Activated CD4-positive, CD25-positive, alpha-beta regulatory T cell treated with anti-CD3 and anti-CD28 coated beads, Interleukin-2, amount 50 U/mL, for 16 hours (primary cell): ENCODE measurements around the gene RNU6-7.

Source experiments
- DNase-seq: peaks from one replicate; pipeline ENCODE4 v3.0.0-alpha.2; 2020; ENCODE audit warnings: low read depth, low spot score

RNU6-7 gene

GRCh38 chr14:32201816-32202490, at the start of gene RNU6-7:
Gene RNU6-7, plus strand, starts transcription at chr14:32202045.
- no peak for DNase-seq

DNA sequence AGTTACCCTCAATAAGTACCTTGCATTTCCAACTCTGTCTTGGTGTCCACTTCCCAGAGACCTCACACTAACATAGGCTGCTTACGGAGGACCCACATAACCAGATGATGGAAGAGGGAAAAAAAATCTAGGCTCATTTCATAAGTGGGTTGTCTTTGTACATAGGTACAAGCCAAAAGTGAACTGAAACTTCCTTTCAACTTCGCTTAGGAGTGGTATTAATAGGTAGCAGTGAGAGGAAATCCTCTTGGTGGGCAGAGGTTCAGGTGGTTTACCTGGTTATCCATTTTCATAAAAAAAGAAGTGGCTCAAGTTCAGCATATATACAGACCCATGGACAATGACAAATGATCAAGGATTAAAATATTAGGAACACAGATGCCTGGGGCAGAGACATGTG, 35.8 kb upstream of the RNU6-7 start:
- no peak for DNase-seq

- no peak for DNase-seq
These were observed 34.9 kb upstream of the RNU6-7 start for GRCh38 chr14:32166924-32167323.

DNA sequence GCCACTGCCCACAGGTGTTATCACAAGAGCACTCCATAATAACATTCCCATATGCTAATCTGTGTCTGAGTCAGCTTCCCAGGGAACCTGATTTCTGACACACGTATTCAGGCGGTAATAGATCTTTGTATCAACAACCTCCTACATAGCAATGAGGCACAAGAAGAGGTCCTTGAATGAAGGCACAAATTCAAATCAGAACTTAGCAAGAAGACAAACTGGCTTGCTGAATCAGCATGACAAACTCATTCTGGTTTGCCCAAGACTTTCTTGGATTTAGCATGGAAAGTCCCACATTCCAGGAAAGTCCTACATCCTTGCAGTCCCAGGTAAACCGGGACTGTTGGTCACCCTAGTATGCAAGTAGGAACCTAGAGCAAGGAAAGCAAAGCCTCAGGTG, 33.9 kb upstream of the RNU6-7 start:
- DNase-seq = no peak

DNA sequence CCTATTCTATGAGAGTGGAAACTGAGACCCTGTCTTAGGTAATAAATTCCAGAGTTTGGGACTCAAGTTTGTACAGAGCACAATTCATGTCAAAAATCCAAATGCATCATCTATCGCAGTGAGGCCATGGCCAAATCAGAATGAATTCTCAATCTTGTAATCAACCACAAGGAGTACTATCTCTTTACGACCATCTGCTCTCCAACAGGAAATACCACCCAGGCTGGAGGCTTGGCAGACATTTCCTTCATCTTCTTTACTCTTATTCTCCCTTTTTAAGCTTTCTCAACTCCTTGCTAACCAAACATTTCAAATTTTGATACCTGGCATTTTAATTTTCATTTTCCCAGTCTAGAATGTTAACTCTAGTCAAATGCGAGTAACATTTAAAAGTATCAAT, 32.7 kb upstream of the RNU6-7 start:
- no peak for DNase-seq

DNA sequence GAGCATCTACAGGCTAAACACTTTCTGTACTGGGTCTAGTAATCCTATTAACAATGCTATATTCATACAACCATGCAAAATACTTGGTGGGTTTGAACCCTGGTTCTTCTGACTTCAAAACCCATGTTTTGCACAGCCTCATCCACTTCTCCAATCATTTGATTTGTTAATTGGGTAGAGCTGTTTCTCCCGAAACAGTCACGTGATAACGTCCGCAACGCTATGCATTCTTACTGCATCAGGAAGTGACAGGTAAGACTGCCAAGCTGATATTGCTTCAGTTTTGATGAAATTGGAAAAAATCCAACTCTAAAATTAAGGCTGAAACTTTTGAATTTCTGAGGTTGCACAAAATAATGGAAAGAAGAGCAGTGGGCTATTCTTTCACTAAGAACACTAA, 30.4 kb upstream of the RNU6-7 start:
- DNase-seq = no peak

DNA sequence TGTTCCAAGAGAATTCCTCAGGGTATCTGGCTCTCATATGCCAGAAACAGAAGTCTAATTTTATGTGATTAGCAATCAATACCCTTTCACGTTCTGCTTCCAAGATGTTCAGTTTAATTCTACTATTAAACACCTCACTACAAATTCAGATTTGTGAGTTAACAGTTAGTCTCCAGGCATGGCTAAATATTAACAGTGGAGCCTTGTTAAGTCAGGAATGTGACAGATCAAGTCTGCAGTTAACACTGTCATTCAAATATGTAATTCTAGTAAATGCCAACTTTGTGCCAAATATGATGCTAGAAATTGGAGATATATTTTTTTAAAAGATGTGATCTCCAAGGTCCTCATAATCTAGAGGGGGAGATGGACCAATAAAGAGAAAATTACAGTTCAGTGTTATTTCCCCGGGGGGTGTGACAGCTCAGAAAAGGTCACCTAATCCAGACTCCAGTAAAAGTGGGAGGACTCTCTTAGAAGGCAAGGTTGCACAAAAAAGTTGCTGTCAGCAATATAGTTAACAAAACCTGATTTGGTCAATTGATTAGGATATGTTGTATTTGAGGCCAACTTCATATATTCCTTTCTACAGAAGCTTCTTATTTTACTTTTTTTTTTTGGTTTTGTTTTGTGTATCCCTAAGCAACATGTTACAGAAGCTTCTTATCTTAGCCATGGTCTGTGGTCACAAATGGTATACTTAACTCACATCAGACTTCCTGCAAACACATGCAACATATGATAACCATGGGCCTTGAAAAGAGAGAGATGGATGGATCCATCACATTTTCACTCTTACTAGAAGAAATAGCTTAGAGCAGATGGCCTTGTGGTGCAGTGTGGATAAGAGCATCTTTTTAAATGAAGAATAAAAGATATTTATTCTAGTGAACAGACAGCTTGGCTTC, 18.4 kb upstream of the RNU6-7 start:
- DNase-seq = no peak

GRCh38 chr14:32185097-32185496, 16.7 kb upstream of the RNU6-7 start:
- no peak for DNase-seq

DNA sequence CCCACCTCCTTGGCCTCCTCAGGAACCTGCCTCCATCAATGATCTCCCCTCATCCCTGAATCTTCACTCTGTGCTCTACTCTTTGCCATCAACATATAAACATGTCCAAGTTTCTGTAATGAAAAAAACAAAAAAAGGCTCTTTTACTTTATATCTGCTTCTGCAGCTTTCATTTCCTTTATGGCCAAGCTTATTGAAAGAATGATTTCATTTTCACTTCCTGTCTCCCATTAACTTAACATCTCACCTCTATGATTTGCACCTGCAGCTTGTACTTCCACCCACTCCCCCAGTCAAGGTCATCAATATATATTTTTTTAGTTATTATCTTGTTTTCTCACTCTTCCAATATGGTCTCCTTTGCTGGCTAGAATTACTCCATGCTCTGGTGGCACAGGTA, 15.6 kb upstream of the RNU6-7 start:
- DNase-seq = no peak

DNA sequence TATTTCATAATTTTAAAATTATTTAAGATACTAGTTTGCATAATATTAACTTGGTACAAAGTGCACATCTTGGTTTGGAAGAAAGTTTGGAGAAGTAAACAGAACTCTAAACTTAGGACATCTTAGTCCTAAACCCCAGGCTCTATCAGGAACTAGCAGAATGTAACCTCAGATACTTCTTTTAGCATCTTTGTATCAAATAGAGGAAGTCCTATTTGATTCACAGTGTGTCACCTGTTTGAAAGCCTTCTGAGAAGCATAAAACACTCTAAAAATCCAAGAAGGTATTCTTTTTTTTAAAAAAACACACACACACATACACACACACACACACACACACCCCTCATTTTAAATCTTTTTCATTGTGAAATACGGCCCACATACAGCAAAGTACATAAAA, 12.0 kb upstream of the RNU6-7 start:
- no peak for DNase-seq

- no peak for DNase-seq
These were observed 11.2 kb upstream of the RNU6-7 start for GRCh38 chr14:32190673-32191072.

GRCh38 chr14:32192712-32193373, 9.0 kb upstream of the RNU6-7 start:
- DNase-seq = no peak

- no peak for DNase-seq
These were observed 8.3 kb upstream of the RNU6-7 start for GRCh38 chr14:32193532-32193931.

GRCh38 chr14:32195636-32196035, 6.2 kb upstream of the RNU6-7 start:
- DNase-seq = no peak

- no peak for DNase-seq
These were observed 3.9 kb upstream of the RNU6-7 start for GRCh38 chr14:32197919-32198318.

DNA sequence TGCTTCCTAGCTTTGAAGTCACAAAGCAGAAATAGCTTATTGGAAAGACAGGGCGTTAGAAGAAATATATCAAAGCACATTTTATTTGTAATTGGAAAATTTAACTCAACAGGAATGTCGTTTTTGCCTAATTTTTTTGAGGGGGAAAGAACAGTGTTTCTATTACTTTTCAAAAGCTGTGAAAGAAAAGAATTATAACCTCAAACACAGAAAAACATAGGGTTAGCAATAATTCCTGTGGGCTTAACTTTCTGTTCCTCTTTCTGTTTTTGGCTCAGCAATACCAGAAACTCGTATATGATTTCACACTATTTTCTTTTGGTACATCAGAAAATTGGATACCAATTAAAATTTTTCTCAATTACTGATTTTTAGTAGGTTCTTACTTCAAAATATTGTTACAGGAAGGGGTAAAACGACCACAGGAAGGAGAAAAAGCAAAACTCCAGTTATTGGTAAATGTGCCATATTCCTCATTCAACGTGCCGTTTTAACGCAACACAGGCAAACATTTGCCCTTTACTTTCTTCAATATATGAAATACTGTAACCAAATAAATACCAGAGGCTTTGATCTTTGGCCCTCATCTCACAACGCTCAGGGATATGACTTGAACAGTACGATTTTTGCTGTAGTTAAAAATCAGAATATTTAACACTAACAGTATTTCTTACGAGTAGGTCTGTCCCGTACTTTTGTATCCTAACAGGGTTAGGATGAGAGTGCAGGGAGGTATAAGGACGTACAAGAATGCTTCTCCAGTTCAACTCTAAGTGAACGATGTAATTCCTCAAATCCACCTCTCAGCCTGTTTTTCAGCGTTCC, 1.3 kb upstream of the RNU6-7 start:
- DNase-seq = no peak

DNA sequence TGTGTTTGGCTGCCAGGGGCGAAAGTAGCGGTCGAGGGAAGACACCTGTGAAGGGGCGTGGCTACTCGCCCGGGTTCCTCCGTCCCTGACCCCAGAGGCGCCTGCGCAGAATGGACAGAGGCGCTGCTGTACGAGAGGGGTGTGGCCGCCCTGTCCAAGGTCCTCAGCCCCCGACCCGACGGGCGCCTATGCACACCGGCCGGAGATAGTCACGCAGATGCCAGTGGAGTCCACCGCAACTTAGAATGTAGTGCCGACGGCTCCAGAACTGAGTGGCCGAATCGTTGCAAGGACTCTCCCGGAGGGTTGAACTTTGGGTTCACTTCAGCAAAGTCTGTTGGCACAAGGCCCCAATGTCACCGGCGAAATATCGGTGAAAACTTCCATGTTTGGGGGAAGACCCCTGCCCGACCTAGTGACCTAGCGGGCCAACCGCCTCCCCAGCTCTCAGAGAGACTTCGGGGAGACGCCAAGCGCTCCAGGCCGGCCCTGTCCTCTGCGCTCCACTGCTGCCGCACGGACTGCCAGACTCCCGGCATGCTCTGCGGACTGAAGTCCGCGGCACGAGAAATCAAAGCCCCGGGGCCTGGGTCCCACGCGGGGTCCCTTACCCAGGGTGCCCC, 541 bp upstream of the RNU6-7 start:
- DNase-seq = peak; percentile 42

- DNase-seq = no peak
These were observed 699 bp downstream of the RNU6-7 start for GRCh38 chr14:32202491-32202997.

DNA sequence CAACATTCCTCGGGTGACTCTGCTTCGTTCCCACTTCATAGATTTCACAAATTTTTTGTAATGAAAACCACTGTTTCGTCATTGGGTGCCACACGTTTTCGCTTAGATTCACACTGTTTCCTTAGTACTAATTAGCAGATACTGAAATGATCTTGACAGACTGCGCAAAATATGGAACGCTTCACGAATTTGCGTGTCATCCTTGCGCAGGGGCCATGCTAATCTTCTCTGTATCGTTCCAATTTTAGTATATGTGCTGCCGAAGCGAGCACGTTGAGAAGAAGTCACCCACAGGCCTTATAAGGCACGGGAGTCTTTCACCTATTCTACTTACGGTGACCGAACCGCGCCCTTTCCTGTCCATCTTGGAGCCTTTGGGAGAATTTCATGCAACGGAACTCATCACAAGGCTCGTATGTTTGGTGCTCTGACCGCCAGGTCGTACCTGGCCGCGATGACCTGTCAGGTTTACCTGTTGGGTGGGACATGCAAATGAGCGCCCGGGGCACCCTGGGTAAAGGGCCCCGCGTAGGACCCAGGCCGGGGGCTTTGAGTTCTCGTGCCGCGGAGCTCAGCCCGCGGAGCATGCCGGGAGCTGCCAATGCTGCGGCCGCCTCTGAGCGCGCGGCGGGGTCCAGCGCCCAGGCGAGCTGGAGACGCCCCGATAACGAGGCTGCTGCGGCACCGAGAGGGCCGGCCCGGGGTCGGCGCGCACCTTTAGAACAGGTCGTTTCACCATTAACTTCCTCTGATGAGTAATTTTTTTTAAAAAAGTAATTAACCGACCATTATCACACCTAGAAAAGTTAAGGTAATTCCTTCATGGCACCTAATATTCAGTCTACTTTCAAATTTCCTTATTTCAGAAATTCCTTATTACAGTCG, 1.4 kb downstream of the RNU6-7 start, which contains the start of gene RNU6-8:
Gene RNU6-8 (minus strand): TSS at position 272 of the 885 bp plus-strand sequence.
- DNase-seq = peak; percentile 67

GRCh38 chr14:32203928-32204357, 2.1 kb downstream of the RNU6-7 start:
- no peak for DNase-seq
